Loucy (cell line): ENCODE data around the gene PAN3.

Source experiments
- CTCF ChIP-seq: fragments of 200-600 bp; sonication (generic); conservative IDR thresholded peaks from 2 replicates; pipeline ENCODE4 v1.5.1; 2014; ENCODE audit warnings: mild to moderate bottlenecking, antibody characterized with exemption, low read length
- EZH2phosphoT487 ChIP-seq: fragments of 200-600 bp; IDR thresholded peaks from 2 replicates; pipeline ENCODE4 v1.6.1; 2018; ENCODE audit warnings: antibody characterized with exemption, mild to moderate bottlenecking, moderate library complexity, borderline replicate concordance

- TF ChIP-seq CTCF (no peak), EZH2phosphoT487 (no peak)
Measured at GRCh38 chr13:28177327-28177726, 39.0 kb downstream of the PAN3 start.
